RWPE1 (cell line): ENCODE results near the gene MYO1A.

Source experiments
- CTCF ChIA-PET: fragments of 350-600 bp; sonication (Branson Sonifier 250); formaldehyde crosslinking; extraction: SDS; loops from one replicate; lab custom pipeline; 2021; lab: Yijun Ruan, JAX
- POLR2A ChIA-PET: fragments of 400-600 bp; formaldehyde crosslinking; extraction: SDS; loops from one replicate; lab custom pipeline; 2020; ENCODE audit warnings: antibody characterized with exemption; ENCODE audit not compliant: low non-redundant PET; lab: Yijun Ruan, JAX
- DNase-seq: peaks from one replicate; pipeline ENCODE4 v3.0.0; 2012; ENCODE audit warnings: low spot score
- H3K27ac ChIP-seq: fragments of 450-650 bp; 2 replicates; pipeline ENCODE4 v1.5.1; 2017
- TF ChIP-seq, protein P1 (sequence below): fragments of 450-650 bp; conservative IDR thresholded peaks from 2 replicates; pipeline ENCODE4 v1.5.1; 2017; ENCODE audit warnings: low read depth, mild to moderate bottlenecking

Gene MYO1A

DNA sequence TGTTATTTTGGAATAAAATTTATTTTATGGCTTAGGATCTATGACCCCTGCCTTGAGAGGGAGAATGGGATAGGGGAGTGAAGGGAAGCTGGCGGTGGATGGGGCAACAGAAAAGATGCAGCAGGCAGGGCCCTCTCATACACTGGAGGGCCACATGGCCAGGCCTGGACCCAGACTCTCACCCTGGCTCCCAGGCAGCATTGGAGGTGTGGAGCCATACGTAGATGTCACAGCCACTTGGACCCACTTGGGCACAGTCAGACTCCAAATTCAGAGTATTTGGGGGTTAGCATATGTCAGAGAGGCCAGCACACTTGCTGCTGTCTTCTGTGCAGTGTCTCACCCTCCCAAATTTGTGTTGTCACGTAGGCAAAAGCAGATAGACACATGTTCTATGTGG lies 45.5 kb upstream of the MYO1A start:
- peak overlapping the region; percentile 100 for H3K27ac ChIP-seq
- ChIA-PET POLR2A (interaction anchor here (1.4 to 2.4 kb wide), 2 partner anchors 9 to 16 kb away, joined by 3 to 10 read pairs; partner anchors contain the start of gene STAT6), CTCF (interaction anchor here (2.5 kb wide), 1 partner anchor 16 kb away, joined by 11 read pairs; the partner anchor contains the start of gene STAT6)
- TF ChIP-seq, protein P1, sequence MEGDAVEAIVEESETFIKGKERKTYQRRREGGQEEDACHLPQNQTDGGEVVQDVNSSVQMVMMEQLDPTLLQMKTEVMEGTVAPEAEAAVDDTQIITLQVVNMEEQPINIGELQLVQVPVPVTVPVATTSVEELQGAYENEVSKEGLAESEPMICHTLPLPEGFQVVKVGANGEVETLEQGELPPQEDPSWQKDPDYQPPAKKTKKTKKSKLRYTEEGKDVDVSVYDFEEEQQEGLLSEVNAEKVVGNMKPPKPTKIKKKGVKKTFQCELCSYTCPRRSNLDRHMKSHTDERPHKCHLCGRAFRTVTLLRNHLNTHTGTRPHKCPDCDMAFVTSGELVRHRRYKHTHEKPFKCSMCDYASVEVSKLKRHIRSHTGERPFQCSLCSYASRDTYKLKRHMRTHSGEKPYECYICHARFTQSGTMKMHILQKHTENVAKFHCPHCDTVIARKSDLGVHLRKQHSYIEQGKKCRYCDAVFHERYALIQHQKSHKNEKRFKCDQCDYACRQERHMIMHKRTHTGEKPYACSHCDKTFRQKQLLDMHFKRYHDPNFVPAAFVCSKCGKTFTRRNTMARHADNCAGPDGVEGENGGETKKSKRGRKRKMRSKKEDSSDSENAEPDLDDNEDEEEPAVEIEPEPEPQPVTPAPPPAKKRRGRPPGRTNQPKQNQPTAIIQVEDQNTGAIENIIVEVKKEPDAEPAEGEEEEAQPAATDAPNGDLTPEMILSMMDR: no peak
- no peak for DNase-seq

DNA sequence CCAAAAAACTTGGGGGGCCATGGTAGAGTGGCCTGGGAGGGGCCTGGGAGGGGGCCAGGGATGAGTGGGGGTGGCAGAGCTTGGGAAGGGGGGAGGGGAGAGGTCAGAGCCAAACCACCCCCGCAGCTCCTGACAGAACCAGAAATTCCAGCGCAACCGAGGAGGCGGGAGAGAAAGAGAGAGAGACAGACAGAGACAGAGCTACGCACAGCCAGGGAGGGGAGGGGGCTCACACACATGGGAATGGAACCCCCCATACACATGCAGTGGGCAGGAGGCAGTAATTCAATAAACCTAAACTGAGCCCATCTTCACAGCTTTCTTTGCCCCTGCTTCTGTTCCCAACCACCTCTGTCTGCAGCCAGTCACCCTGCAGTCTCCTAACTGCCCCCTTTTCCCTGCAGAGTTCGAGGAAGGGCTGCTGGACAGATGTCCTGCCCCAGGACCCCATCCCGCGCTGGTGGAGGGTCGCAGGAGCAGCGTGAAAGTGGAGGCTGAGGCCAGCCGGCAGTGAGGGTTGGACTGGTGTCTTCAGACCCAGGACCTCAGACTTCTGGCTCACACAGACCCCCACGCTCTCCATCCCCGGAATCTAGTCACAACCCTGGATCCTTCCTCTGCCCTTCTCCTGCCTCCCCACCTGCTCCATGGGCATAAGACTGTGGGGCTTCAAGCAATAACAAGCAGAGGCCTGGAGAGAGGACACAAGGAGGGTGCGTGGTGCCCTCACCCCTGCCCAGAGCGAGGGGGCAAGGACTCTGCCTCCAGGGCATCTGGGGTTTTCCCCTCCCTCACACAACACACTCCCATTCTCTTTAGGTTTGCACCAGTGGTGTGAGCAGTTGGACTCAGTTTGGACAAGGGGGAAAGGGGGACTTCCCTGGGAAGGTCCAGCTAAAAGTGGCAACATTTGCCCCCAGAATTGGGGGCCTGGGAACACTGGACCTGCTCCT lies 44.6 kb upstream of the MYO1A start:
- ChIA-PET CTCF (interaction anchor here (0.5 to 2.5 kb wide), 3 partner anchors 17 to 29 kb away, joined by 5 to 11 read pairs (median 10); partner anchors contain the start of gene STAT6), POLR2A (interaction anchor here (0.6 to 1.3 kb wide), 4 partner anchors 17 to 327 kb away, joined by 3 to 15 read pairs (median 3); partner anchors contain the start of gene STAT6)
- TF ChIP-seq, protein P1: no peak
- H3K27ac ChIP-seq: peak overlapping the region; percentile 100
- no peak for DNase-seq

DNA sequence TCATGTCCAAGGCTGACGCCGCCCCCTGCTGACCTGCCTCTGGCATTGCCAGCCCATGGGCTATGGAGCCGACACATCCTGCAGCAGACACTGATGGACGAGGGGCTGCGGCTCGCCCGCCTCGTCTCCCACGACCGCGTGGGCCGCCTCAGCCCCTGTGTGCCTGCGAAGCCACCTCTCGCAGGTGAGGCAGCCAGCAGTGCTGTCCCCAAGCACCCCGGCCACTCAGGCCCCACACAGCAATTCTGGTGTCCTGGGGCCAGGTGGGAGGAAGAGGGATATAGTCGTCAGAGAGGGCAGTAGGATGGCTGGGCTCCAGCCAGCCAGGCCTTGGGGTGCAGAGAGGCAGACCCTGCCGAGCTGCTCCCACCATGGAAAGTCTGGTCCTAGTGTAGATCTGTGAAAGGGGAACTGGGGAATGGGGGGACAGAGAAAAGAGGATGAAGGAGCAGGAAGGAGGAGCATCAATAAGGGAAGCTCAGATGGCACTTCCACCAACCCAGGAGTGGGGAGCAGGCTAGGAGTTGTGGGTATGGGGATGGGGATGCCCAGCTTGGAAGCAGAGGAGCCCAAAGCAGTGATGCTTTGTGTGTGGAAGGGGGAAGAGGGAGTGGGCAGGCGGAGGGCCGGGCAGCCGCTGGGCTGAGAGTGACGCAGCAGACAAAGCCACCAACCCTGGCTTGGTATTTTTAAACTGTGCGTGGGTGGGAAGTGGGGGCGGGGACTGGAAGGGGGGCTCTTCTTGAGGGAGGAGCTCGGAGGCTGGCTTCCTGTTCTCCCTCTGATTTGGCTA lies 43.7 kb upstream of the MYO1A start:
- TF ChIP-seq, protein P1: no peak
- ChIA-PET POLR2A (interaction anchor here (0.6 to 1.3 kb wide), 4 partner anchors 17 to 327 kb away, joined by 3 to 15 read pairs (median 3); partner anchors contain the start of gene STAT6), CTCF (interaction anchor here (0.5 to 2.4 kb wide), 2 partner anchors 24 to 28 kb away, joined by 5 to 10 read pairs; no protein-coding TSS in a partner anchor)
- H3K27ac ChIP-seq: peak overlapping the region; percentile 100
- DNase-seq: peak; percentile 83

DNA sequence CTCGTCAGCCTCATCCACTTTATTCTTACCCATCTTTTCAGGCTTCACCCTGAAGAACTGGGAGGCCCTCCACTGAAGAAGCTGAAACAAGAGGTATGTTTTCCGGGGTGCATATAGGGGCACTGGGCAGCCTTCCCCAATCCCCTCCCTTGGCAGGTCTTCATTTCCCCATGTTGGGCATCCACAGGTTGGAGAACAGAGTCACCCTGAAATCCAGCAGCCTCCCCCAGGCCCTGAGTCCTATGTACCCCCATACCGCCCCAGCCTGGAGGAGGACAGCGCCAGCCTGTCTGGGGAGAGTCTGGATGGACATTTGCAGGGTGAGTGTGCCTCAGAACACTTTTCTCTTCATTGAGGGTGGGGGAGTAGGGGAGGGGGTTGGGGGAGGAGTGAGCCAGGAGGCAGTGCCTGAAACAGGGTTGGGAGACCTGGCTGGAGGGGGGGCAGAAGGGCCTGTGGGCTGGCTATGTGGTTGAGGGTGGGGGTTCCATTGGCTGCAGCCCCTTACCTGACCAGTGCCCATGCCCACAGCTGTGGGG lies 43.0 kb upstream of the MYO1A start:
- ChIA-PET CTCF (interaction anchor here (2.4 kb wide), 1 partner anchor 23 kb away, joined by 10 read pairs; no protein-coding TSS in a partner anchor), POLR2A (interaction anchor here (0.9 to 1.3 kb wide), 2 partner anchors 18 to 22 kb away, joined by 3 to 15 read pairs; partner anchors contain the start of gene STAT6)
- H3K27ac ChIP-seq: peak overlapping the region; percentile 100
- TF ChIP-seq, protein P1: no peak
- no peak for DNase-seq

DNA sequence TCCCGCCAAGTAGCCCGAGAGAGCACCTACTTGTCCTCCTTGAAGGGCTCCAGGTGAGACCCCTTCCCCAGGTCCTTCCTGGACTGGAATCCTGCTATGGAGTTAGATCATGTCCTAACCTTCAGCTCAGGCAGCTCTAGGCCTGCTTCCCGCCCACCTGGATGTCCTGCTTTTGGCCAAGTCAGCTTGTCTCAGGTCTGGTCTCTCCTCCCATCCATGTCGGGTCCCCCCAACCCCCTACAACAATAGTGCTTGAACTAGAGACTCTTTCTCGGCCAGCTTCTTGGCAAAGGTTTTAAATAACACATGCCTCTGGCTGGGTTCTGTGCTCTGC lies 42.6 kb upstream of the MYO1A start:
- H3K27ac ChIP-seq: peak overlapping the region; percentile 100
- TF ChIP-seq, protein P1: no peak
- ChIA-PET CTCF (interaction anchor here (0.5 to 2.4 kb wide), 3 partner anchors 19 to 29 kb away, joined by 3 to 10 read pairs (median 3); no protein-coding TSS in a partner anchor), POLR2A (interaction anchor here (0.6 to 3.0 kb wide), 2 partner anchors 15 to 19 kb away, joined by 7 to 11 read pairs; partner anchors contain the start of gene STAT6)
- no peak for DNase-seq
